B cell (primary cell): ENCODE results near the gene FEV. TPM values are rescaled to one million over a fixed set of nuclear protein-coding genes. Genes with fewer than 3 reads are reported as not detected.

ENCODE experiments used
- ATAC-seq: fragments of 200-7000 bp; cut with Tn5 transposase; one replicate; pipeline ENCODE4 v1.10.0; 2021; ENCODE audit warnings: low read depth, mild to moderate bottlenecking, moderate number of reproducible peaks, moderate library complexity
- CTCF ChIA-PET: fragments of 350-600 bp; sonication (Branson Sonifier 250); formaldehyde crosslinking; loops from one replicate; lab custom pipeline; 2021; ENCODE audit warnings: antibody characterized with exemption, inconsistent platforms; lab: Charles Lee
- POLR2A ChIA-PET: fragments of 350-600 bp; sonication (Branson Sonifier 250); formaldehyde crosslinking; loops from one replicate; lab custom pipeline; 2021; ENCODE audit warnings: antibody characterized with exemption; lab: Charles Lee
- DNase-seq: peaks from one replicate; pipeline ENCODE4 v3.0.0; 2013
- H2AFZ ChIP-seq: 2 replicates; pipeline ENCODE4 v1.6.1; 2012; ENCODE audit warnings: mild to moderate bottlenecking, low read depth, low read length; ENCODE audit not compliant: insufficient read depth, poor library complexity, severe bottlenecking
- H3K27ac ChIP-seq, 2 donors: 1 replicate in 1 of 2; 2 replicates in 1 of 2; pipeline ENCODE4 v1.5.1; 2012 to 2013; ENCODE audit warnings: low read length in 2 of 2, mild to moderate bottlenecking in 2 of 2, moderate library complexity in 1 of 2
- H3K27me3 ChIP-seq, 4 experiments: fragments of 200-600 bp in 1 of 4; sonication (generic) in 1 of 4; replicated peaks in 1 of 4; 1 replicate in 2 of 4; 2 replicates in 2 of 4; pipeline versions ENCODE4 v1.6.1 to v1.7.0; 2013 to 2016; ENCODE audit warnings: low read length in 3 of 4, mild to moderate bottlenecking in 2 of 4, mixed read lengths in 1 of 4, moderate library complexity in 1 of 4; ENCODE audit not compliant: insufficient read depth in 4 of 4, control insufficient read depth in 3 of 4; ENCODE audit errors: control extremely low read depth in 1 of 4
- H3K36me3 ChIP-seq, 2 experiments: replicated peaks in 1 of 2; 1 replicate in 1 of 2; 2 replicates in 1 of 2; pipeline versions ENCODE4 v1.6.1 to v1.7.1; 2013; ENCODE audit warnings: low read length in 1 of 2; ENCODE audit not compliant: insufficient read depth in 2 of 2, control insufficient read depth in 1 of 2; ENCODE audit errors: control extremely low read depth in 1 of 2, extremely low read depth in 1 of 2
- H3K4me1 ChIP-seq, 2 donors: fragments of 200-600 bp in 1 of 2; sonication (generic) in 1 of 2; 1 replicate in 1 of 2; 2 replicates in 1 of 2; pipeline versions ENCODE4 v1.5.1 to v1.6.1; 2013 to 2017; ENCODE audit warnings: low read length in 2 of 2; ENCODE audit not compliant: control insufficient read depth in 2 of 2, insufficient read depth in 2 of 2
- H3K4me2 ChIP-seq: replicated peaks from 2 replicates; pipeline ENCODE3; 2012; ENCODE audit warnings: mild to moderate bottlenecking, low read depth, low read length; ENCODE audit not compliant: poor library complexity, severe bottlenecking
- H3K4me3 ChIP-seq, 5 experiments: fragments of 200-600 bp in 1 of 5; sonication (generic) in 1 of 5; 1 replicate in 3 of 5; 2 replicates in 2 of 5; pipeline versions ENCODE4 v1.5.1 to v1.7.0; 2011 to 2016; ENCODE audit warnings: low read length in 4 of 5, mild to moderate bottlenecking in 4 of 5, low read depth in 2 of 5, control low read depth in 1 of 5, moderate library complexity in 1 of 5; ENCODE audit not compliant: insufficient read depth in 1 of 5; ENCODE audit errors: control extremely low read depth in 1 of 5, extremely low read depth in 1 of 5
- H3K79me2 ChIP-seq: fragments of 200-600 bp; sonication (generic); one replicate; pipeline ENCODE4 v1.6.0; 2016; ENCODE audit warnings: low read length; ENCODE audit not compliant: control insufficient read depth, insufficient read depth
- H3K9ac ChIP-seq: fragments of 200-600 bp; sonication (generic); 2 replicates; pipeline ENCODE4 v1.6.1; 2017; ENCODE audit warnings: mild to moderate bottlenecking, low read length, moderate library complexity
- H3K9me3 ChIP-seq, 3 donors: one replicate each; pipeline versions ENCODE4 v1.6.1 to v1.7.1; 2013; ENCODE audit warnings: low read length in 2 of 3; ENCODE audit not compliant: control insufficient read depth in 2 of 3, insufficient read depth in 1 of 3; ENCODE audit errors: control extremely low read depth in 1 of 3
- H4K20me1 ChIP-seq: 2 replicates; pipeline ENCODE4 v1.6.0; 2012; ENCODE audit warnings: mild to moderate bottlenecking, low read length; ENCODE audit not compliant: insufficient read depth, control insufficient read depth, poor library complexity, severe bottlenecking
- H3K27ac Mint-ChIP-seq: one replicate; pipeline ENCODE4 v1.8.0; 2021; ENCODE audit warnings: mixed read lengths
- H3K27me3 Mint-ChIP-seq: one replicate; pipeline ENCODE4 v1.8.0; 2021; ENCODE audit warnings: mixed read lengths
- H3K4me1 Mint-ChIP-seq: one replicate; pipeline ENCODE4 v1.8.0; 2021; ENCODE audit warnings: mixed read lengths
- H3K4me3 Mint-ChIP-seq: one replicate; pipeline ENCODE4 v1.8.0; 2021; ENCODE audit warnings: mixed read lengths
- H3K9me3 Mint-ChIP-seq: one replicate; pipeline ENCODE4 v1.8.0; 2022; ENCODE audit warnings: mixed read lengths; ENCODE audit not compliant: insufficient read depth
- CTCF ChIP-seq: fragments of 200-600 bp; IDR thresholded peaks from one replicate; pipeline ENCODE4 v1.8.0; 2022; ENCODE audit warnings: antibody characterized with exemption, mild to moderate bottlenecking
- EZH2 ChIP-seq: IDR thresholded peaks from 2 replicates; pipeline ENCODE4 v1.6.1; 2012; ENCODE audit warnings: borderline replicate concordance, low read depth, mild to moderate bottlenecking, moderate library complexity, low read length; ENCODE audit not compliant: insufficient read depth, poor library complexity, severe bottlenecking
- WGBS: methylation state at CpG from one replicate; pipeline ENCODE4 v1.1.5; 2013; ENCODE audit warnings: missing lambda C conversion rate; ENCODE audit not compliant: insufficient coverage; 5-methylcytosine and 5-hydroxymethylcytosine counted together
- intact Hi-C: fragments of 100-400 bp; cut with micrococcal nuclease; formaldehyde crosslinking; loops from one replicate; pipeline ENCODE4 v1.10.0; 2022
- polyA plus RNA-seq: library from polyadenylated mRNA; depleted of rRNA; stranded (reverse); fragments of >200 nt; gene quantifications from 2 replicates; pipeline ENCODE4 v1.2.3, GENCODE V29; 2012
- total RNA-seq, 2 donors: library from RNA; stranded (reverse); fragments of 120-200 nt in 1 of 2; gene quantifications; 1 replicate in 1 of 2; 2 replicates in 1 of 2; pipeline versions ENCODE4 v1.2.3 to v1.2.4, GENCODE V29; 2013 to 2022

FEV gene
- total and polyA plus RNA-seq, 2 donors (not counting 1 experiment from before 2014, with no cell fraction given) = not detected

DNA sequence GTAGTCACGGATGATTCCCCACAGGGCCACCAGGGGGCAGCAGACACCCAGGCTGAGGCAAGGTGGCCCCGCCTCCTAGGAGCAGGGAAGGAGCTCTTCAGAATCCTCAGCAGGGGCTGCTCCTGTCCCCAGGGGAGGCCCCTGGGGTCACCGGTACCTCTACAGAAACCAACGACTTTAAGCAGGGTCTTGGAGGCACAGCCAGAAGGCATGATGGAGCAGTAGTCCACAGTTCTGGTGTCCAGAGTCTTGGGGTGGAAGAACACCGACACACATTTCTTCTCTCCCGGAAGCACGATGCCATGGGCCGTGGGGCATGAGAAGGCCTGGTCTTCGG lies 44.8 kb upstream of the FEV start:
- Histone ChIP-seq H3K9me3 (peaks cover 0 to 6% (median 0%) of the 10 kb centered on the region in 3 donors), H3K9ac (no peak overlapping the region), H3K4me2 (no peak overlapping the region), H3K36me3 (no peaks in the 10 kb centered on the region), H3K4me1 (no peaks in the 10 kb centered on the region), H4K20me1 (no peaks in the 10 kb centered on the region), H3K79me2 (no peaks in the 10 kb centered on the region), H3K4me3 (no peak overlapping the region), H3K27ac (no peak overlapping the region), H2AFZ (no peak overlapping the region), H3K27me3 (peaks cover 0 to 18% (median 2%) of the 10 kb centered on the region in 4 experiments)
- intact Hi-C loops = loop anchor here (1.0 to 2.0 kb wide), 2 partner anchors 90 to 117 kb away; no protein-coding TSS in a partner anchor
- ChIA-PET CTCF (interaction anchor here (0.5 to 6.4 kb wide), 29 partner anchors 9 to 500 kb away, joined by 3 to 99 read pairs (median 4); partner anchors contain the start of gene IHH), POLR2A (no interaction called here)
- ATAC-seq (peak; percentile 89), DNase-seq (peak; percentile 79)
- Mint-ChIP-seq H3K27ac (no peak overlapping the region), H3K4me3 (no peak overlapping the region), H3K4me1 (no peaks in the 10 kb centered on the region), H3K9me3 (no peaks in the 10 kb centered on the region), H3K27me3 (peaks cover 44% of the 10 kb centered on the region)
- TF ChIP-seq CTCF (peak; percentile 99), EZH2 (no peak)
- WGBS = 47% methylated on average over 9 of the region's 9 CpGs

- Mint-ChIP-seq H3K4me3 (no peak overlapping the region), H3K27ac (no peak overlapping the region), H3K27me3 (peaks cover 39% of the 10 kb centered on the region), H3K9me3 (no peaks in the 10 kb centered on the region), H3K4me1 (no peaks in the 10 kb centered on the region)
- H3K4me2 ChIP-seq = no peak overlapping the region
- POLR2A ChIA-PET = no interaction called here
- TF ChIP-seq EZH2 = no peak
- TF ChIP-seq CTCF = no peak
- H3K9me3 ChIP-seq = peaks cover 0 to 6% (median 0%) of the 10 kb centered on the region in 3 donors
- no peak overlapping the region for H3K27ac ChIP-seq
- DNase-seq (no peak), ATAC-seq (no peak)
- peaks cover 0 to 18% (median 0%) of the 10 kb centered on the region in 4 experiments for H3K27me3 ChIP-seq
- H3K4me3 ChIP-seq = no peak overlapping the region
- intact Hi-C loops = loop anchor here (1.0 to 2.0 kb wide), 2 partner anchors 90 to 118 kb away; no protein-coding TSS in a partner anchor
- H3K79me2 ChIP-seq = no peaks in the 10 kb centered on the region
- H4K20me1 ChIP-seq = no peaks in the 10 kb centered on the region
- WGBS = 85% methylated on average over 11 of the region's 13 CpGs
- H3K36me3 ChIP-seq = no peaks in the 10 kb centered on the region
- CTCF ChIA-PET = interaction anchor here (0.6 to 6.4 kb wide), 26 partner anchors 10 to 501 kb away, joined by 3 to 99 read pairs (median 4); partner anchors contain the start of gene IHH
- no peak overlapping the region for H3K9ac ChIP-seq
- H2AFZ ChIP-seq = no peak overlapping the region
- no peaks in the 10 kb centered on the region for H3K4me1 ChIP-seq
These were observed 44.2 kb upstream of the FEV start for GRCh38 chr2:219028996-219029828.
